Putamen (tissue), 1 donor: Measurements from ENCODE around the gene ATAD5.
A peak's percentile ranks its signal among the peaks of the same experiment; 100 is the strongest.
"Not testable (repeated sequence)": the region's sequence is repeated elsewhere in the genome, so short reads cannot be mapped to it uniquely, and the experiment has no call there.

Experiments
- DNase-seq: peaks from one replicate; pipeline ENCODE4 v3.0.0-alpha.2; 2016; ENCODE audit warnings: low spot score

ATAD5 gene, protein sequence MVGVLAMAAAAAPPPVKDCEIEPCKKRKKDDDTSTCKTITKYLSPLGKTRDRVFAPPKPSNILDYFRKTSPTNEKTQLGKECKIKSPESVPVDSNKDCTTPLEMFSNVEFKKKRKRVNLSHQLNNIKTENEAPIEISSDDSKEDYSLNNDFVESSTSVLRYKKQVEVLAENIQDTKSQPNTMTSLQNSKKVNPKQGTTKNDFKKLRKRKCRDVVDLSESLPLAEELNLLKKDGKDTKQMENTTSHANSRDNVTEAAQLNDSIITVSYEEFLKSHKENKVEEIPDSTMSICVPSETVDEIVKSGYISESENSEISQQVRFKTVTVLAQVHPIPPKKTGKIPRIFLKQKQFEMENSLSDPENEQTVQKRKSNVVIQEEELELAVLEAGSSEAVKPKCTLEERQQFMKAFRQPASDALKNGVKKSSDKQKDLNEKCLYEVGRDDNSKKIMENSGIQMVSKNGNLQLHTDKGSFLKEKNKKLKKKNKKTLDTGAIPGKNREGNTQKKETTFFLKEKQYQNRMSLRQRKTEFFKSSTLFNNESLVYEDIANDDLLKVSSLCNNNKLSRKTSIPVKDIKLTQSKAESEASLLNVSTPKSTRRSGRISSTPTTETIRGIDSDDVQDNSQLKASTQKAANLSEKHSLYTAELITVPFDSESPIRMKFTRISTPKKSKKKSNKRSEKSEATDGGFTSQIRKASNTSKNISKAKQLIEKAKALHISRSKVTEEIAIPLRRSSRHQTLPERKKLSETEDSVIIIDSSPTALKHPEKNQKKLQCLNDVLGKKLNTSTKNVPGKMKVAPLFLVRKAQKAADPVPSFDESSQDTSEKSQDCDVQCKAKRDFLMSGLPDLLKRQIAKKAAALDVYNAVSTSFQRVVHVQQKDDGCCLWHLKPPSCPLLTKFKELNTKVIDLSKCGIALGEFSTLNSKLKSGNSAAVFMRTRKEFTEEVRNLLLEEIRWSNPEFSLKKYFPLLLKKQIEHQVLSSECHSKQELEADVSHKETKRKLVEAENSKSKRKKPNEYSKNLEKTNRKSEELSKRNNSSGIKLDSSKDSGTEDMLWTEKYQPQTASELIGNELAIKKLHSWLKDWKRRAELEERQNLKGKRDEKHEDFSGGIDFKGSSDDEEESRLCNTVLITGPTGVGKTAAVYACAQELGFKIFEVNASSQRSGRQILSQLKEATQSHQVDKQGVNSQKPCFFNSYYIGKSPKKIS (N-terminal part only)

DNA sequence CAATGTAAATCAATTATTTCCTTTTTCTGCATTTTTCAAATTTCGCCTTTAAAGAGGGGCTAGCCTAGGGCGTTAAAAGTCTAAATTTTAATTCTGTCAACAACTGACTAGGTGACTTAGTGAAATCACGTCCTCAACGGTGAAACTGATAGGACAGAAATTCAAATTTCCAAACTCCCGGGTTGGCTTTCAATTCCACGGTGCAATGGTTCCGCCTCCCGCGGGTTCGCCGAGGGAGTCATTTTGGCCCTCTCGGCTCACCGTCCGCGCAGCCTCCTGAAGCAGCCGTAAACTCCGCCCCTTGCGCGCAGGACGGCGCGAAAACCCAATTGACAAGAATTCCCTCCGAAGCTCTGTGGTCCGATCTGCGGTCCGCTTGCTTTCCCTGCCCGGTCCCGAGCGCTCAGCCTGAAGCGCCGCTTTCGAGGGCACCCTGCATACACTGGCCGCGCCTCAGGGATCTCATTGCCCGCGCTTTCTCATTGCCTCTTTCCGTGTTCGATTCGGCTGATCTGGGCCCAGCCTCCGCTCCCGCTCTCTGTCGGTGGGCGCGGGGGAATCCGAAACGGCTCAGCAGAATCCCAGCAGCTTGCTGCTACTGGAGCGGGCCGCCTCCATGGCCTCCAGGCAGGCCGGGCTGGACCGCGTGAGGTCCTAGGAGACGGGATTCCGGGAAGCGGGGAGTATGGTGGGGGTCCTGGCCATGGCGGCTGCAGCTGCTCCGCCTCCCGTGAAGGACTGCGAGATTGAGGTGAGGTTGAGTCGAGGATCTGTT, at the start of gene ATAD5:
ATAD5 (plus strand) TSS at position 304 of the 775 bp plus-strand sequence; CDS start at position 686, 382 bp downstream.
- DNase-seq, result peak; percentile 90

DNA sequence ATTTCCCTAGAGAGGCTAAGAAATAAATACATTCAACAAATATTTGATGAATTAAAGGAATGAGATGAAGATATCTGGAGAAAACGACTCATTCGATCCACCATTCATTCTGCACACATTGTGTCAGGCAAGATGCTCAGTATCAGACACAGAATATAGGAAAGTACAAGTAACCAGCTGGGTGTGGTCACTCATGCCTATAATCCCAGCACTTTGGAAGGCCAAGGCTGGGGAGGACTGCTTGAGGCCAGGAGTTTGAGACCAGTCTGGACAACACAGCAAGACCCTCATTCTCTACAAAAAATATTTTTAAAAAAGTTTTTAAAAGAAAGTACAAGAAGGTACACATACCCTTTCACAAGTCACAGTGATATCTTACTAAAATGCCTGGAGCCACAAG, 49.6 kb upstream of the ATAD5 start:
- no peak for DNase-seq

DNA sequence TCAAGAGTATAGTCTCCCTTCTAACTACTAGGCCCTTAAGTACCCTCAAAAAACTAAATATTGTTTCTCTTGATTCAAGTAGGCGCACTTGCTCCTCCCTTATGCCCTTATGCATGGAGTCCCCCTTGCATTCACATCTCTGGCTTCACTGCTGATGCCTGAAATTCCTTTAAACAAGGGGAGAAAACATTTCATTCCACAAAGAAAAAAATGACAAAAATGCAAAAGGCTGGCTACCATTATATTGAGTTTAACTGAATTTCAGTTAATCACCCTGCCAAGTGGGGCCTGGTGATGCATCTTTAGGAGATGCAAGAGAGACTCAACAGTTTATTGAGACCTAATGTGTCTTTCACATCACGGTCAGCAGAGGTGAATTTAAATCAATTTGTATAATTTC, 42.8 kb upstream of the ATAD5 start:
- DNase-seq, result no peak

DNA sequence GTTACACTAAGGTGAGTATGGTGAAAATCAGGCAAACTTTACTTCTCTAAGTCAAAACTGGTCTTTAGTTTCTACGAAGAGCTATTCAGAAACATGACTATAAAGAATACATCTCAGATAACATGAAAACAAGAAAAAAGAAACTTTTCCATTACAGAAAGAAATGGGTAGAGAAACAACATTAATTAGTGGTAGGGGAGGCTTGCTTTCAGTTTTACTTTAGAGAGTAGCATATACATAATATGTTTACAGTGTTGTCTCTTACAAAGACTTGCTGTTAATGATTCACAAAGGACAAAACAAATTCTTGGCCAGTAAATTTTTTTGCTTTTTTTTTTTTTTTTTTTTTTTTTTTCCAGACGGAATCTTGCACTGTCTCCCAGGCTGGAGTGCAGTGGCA, 41.5 kb upstream of the ATAD5 start:
- no peak for DNase-seq

DNA sequence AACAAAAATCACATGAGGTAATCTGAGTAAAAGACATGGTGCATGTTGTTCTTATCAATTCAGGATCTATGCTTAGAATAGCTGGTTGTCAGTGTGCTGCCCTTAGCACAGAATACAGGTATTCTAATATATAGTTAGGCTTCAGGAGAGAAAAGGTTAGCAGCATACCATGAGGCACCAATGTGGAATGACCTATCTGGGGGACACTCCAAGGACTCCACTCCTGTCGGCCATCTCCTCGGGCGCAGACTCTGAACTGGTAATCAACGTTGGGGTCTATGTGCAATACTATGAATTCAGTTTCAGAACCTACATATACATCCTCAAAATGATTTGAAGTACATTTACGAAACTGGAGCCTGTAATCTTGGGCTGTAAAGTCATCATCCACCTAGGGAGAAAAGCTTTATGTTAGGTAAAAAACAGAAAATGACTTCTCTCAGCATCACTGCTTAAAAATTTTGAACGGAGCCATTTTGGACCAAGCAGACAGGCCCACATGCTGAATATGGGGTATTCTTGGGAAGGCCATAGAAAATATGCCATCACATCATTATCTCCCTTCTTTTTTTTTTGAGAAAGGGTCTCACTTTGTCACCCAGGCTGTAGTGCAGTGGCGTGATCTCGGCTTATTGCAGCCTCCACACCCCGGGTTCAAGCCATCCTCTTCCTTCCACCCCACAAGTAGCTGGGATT, 38.3 kb upstream of the ATAD5 start:
- no peak for DNase-seq

DNA sequence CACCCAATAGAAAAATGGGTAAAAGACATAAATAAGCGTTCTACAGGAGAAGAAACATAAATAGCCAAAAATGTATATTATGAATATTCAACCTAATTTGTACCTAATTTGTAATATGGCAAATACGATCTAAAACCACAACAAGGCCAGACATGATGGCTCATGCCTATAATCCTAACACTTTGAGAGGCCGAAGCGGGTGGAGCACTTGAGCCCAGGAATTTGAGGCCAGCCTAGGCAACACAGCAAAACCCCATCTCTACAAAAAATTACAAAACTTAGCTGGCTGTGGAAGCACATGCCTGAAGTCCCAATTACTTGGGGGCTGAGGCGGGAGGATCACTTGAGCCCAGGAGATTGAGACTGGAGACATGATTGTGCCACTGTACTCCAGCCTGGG, 37.4 kb upstream of the ATAD5 start:
- DNase-seq, result no peak

DNA sequence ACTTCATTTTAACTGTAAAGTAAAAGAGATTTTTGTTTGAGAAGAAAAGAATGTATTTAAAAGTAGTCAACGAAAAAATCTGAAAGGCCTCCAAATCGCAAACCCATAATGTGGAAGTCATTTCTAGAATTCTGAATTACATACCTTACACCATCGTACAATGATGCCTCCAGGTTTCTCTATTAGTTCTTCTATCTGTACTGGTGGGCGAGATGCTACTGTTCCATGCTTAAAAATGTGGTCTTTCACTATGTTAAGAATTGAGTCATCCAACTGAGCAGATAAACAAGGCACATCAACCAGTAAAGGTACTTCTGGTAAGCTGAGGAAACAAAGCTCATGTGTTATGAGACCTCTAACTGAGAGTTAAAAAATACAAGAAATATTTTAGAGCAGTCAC, 35.8 kb upstream of the ATAD5 start:
- DNase-seq, result no peak

DNA sequence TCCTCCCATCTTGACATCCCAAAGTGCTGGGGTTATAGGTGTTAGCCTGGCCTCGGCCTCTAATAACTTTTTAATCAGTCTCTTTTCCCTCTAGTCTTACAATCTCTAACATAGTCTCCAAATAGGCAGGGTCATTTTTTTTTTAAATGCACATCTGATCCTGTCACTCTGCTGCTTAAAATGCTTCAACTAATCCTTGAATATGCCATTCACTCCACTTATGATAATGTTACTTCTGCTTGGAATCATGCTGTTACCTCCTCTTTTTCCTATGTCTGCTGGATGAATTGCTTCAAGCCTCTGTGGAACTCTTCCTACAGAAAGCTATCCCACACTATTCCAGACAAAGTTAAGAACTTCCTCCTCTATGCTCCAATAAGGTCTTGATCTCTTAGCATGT, 30.1 kb upstream of the ATAD5 start:
- DNase-seq, result no peak

DNA sequence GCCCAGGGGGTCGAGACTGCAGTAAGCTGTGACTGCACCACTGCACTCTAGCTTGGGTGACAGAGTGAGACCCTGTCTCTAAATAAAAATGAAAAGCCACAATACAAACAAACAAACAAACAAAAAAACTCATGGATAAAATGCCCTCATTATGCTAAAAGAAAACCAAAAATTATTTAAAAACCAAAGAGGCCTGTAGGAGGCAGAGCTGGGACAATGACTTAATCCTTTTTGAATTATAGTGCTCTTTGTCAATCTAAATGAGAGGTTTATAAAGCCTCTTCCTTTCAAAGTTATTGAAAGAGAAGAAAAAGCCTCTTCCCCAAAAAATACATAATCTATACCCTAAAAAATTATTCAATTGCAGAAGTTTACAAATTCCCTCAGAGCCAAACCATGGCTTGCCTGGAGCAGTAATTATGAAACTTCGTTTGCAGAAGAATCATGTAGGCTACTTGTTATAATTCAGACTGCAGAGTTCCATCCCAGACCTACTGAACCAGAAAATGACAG, 25.8 kb upstream of the ATAD5 start:
- DNase-seq, result no peak

DNA sequence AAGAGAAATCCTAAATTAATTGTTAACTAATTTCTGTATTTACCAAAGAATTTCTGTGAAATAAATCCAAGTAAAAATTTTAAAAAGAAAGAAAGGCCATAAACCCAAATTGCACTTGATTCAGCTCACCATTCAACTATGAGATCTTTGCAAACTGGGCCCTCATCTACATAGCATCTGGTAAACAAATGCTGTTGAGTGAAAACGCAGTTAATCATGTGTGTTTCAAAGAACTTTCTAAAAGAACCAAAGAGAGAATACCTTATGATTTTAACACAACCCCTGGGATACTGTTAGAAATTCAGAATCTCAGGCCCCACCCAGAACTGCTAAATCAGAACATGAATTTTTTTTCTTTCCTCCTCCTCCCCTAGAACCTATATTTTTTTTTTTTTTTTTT, 23.9 kb upstream of the ATAD5 start:
- no peak for DNase-seq

DNA sequence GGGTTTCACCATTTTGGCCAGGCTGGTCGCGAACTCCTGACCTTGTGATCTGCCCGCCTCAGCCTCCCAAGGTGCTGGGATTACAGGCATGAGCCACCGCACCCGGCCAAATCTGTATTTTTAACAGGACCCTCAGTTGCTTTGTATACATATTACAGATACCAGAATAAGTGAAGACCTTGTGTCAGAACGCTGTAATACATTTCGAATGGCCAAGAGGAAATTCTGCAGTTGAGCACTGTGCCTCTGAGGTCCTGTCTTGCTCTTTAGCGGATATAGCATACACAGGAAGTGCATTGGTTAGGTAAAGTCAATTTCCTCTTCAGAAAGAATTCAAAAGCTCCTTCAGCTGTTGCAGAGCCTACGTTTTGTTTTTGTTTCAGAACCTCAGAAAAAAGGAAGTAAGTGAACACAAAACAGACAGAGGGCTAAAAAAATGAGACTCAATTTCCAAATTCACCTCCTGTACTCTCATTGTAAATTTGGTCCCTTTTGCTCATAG, 22.9 kb upstream of the ATAD5 start:
- DNase-seq, result no peak

DNA sequence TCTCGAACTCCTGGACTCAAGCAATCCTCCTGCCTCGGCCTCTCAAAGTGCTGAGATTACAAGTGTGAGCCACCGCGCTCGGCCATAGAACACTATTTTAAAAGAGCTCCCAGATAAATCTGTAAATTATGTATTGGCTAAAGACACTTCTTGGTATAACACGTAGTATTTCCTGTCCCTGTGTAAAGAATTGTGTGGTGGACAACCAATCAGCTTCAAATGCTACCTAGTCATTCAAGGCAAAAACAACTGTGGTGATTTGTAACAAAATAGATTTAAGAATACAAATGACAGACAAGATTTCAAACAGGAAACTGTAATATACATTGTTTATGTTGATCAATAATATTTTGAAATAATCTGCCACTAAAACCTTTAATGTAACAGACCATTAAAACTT, 21.9 kb upstream of the ATAD5 start:
- DNase-seq, result no peak

DNA sequence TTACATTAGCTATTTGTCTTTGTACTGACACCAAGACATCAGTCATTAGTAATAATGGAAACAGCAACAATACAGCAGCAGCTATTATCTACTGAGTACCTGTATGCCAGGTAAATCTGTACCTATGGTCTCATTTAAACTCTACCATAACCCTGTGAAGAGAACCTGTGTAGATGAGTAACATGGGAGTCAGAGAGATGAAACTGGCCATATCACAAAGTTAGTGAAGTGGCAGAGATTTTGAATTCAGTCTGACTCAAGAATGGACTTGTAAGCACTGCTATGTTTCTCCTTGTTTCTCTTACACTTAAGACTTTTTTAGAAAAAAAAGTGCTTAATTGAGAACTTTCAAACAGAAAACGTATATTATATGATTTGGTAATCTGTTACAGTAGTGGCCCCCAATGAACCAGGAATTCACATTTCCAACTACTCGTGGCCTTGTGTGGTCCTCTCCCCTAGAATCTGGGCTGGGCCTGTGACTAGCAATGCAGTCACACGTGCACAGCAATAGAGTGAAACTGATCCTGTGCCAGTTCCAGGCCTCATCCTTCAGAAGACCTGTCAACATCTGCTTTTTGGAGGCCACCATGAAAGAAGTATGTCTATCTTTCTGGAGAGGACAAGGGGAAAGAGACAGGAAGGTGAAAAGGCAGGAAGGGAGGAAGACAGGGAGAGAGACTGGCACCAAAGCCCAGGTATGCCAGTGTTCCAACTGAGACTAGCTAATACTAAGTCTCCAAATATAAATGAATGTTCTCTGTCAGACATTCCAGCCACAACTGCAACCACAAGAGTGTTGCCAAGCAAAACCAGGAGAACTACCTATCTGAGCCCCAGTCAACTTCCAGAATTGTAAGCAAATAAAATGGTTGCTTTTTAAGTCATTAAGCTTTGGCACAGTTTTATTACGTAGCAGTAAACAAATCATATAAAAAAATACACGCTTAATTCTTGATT, 19.3 kb upstream of the ATAD5 start:
- DNase-seq, result no peak

DNA sequence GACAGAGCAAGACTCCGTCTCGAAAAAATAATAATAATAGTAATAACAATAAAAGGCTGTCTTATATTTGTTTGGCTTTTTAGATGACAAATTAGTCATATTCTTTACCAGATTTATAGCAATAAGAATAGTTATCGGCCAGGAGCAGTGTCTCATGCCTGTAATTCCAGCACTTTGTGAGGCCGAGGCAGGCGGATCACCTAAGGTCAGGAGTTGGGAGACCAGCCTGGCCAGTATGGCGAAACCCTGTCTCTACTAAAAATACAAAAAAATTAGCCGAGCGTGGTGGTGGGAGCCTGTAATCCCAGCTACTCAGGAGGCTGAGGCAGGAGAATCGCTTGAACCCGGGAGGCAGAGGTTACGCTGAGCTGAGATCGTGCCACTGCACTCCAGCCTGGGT, 17.5 kb upstream of the ATAD5 start:
- DNase-seq, result not testable (repeated sequence)

DNA sequence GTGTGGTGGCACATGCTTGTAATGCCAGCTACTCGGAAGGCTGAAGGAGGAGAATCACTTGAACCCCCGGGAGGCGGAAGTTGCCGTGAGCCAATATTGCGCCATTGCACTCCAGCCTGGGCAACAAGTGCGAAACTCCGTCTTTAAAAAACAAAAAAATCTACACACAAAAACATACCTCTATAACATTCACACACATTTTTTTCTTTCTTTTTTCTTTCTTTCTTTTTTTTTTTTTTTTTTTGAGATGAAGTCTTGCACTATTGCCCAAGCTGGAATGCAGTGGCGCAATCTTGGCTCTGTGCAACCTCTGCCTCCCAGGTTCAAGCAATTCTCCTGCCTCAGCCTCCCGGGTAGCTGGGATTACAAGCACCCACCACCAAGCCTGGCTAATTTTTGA, 16.9 kb upstream of the ATAD5 start:
- not testable (repeated sequence) for DNase-seq

DNA sequence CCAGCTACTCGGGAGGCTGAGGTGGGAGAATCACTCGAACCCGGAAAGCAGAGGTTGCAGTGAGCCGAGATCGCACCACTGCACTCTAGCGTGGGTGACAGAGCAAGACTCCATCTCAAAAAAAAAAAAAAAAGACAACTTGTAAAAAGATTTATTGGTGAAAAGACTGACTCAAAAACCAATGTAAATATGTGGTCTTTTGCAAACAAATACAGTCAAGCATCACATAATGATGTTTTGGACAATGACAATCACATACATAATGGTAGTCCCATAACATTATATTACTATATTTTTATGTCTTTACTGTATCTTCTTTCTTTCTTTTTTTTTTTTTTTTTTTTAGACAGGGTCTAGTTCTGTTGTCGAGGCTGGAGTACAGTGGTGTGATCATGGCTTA, 15.6 kb upstream of the ATAD5 start:
- DNase-seq, result no peak

DNA sequence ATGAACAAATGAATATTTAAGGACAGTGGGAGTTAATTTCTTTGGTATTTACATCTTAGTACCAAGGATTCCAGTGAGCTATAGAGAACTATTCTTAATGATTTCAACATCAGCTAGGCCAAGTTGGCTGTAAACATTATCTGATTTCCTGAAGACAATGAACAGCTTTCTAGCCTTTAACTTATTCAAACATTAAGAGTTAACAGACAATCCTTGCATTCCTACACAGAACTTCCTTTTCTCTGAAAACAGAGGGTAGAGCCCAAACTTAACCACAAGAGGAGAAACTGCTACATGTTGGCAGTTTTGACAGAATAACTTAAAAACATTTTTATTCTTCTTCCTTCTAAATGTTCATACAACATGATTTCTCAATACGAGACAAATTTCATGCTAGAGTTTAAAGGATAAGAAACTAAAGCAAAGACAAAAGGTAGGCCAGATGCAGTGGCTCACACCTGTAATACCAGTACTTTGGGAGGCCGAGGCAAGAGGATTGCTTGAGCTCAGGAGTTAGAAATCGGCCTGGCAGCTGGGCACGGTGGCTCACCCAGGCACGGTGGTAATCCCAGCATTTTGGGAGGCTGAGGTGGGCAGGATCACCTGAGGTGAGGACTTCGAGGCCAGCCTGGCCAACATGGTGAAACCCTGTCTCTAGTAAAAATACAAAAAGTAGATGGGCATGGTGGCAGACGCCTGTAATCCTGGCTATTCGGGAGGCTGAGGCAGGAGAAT, 11.6 kb upstream of the ATAD5 start:
- DNase-seq, result no peak

DNA sequence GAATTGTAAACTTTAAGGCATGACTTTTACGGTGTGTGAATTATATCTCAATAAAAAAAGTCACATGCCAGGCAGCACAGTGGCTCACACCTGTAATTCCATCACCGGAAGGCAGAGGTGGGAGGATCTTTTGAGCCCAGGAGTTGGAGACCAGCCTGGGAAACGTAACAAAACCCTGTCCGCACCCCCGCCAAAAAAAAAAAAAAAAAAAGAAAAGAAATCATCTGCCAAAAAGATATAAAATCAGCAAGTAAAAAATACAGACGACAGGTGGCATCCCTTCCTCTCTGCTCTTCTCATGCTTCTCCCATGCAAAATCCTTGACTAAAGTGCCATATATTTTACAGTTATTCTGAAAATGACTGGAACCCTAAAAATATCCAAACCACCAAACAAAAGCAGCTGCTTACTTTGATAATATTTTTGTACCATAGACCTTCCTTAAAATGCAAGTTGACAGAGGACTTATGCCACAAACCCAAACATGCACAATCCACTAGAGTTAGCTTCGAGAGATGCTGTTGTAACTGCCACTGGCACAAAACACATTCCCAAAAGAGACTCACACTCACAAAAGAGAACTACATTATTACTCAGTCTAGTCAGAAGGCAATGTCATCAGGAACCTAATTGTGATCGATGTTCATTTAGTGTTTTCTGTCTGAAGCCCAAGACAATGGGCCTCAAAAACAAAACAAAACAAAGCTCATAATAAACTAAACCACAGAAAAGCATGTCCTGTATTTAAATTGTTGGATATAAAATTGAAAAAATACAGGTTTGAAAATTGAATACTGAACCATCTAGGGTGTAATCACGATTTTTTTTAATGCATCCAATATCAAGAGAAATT, 9.7 kb upstream of the ATAD5 start:
- no peak for DNase-seq
